ENCODE data around the gene ASB17.
"Not testable (repeated sequence)": the region's sequence is repeated elsewhere in the genome, so short reads cannot be mapped to it uniquely, and the experiment has no call there.

The ASB17 gene

DNA sequence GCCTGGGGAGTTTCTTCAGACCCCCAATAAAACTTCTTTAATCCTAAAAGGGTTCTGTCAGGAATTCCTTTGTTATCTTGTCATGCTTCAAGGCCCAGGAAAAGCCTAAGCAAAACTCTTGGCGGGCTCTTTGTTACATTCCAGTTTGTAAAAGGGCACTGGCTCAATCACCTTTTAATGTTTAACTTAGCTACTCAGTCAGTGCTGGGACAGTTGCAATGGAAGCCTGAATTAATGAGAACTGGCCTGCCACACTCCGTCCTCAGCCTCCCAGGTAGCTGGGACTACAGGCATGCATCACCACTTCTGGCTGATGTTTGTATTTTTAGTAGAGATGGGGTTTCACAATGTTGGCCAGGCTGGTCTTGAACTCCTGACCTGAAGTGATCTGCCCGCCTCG lies 21.3 kb upstream of the ASB17 start:
- no peak overlapping the region for H2BK120ac ChIP-seq (ENCODE audit: low read depth, low read length)
- H3K79me1 ChIP-seq (ENCODE audit: low read depth, low read length), result no peaks in the 10 kb centered on the region
- no peak overlapping the region for H3K9ac ChIP-seq (ENCODE audit: low read depth, low read length, poor library complexity)
- no peak overlapping the region for H2AK5ac ChIP-seq (ENCODE audit: low read depth, low read length)
- H3K4me1 ChIP-seq (ENCODE audit: control insufficient read depth in 2 of 2, insufficient read depth in 1 of 2, low read depth in 1 of 2, low read length in 2 of 2), result no peaks in the 10 kb centered on the region
- H3K14ac ChIP-seq (ENCODE audit: low read length), result no peak overlapping the region
- H2AFZ ChIP-seq (ENCODE audit: low read length), result no peak overlapping the region
- no peaks in the 10 kb centered on the region for H3K36me3 ChIP-seq (replicated peaks in 1 of 2; ENCODE audit: control insufficient read depth in 2 of 2, insufficient read depth in 2 of 2, low read length in 2 of 2)
- H3K18ac ChIP-seq (ENCODE audit: low read length), result no peak overlapping the region
- no peak overlapping the region for H2BK12ac ChIP-seq (ENCODE audit: low read length)
- no peak overlapping the region for H3K23ac ChIP-seq (ENCODE audit: low read depth, low read length, poor library complexity)
- H4K8ac ChIP-seq (ENCODE audit: low read depth, low read length), result no peak overlapping the region
- H2BK5ac ChIP-seq (ENCODE audit: low read length), result no peak overlapping the region
- no peak overlapping the region for H2BK15ac ChIP-seq (ENCODE audit: low read length)
- no peaks in the 10 kb centered on the region for H3K9me3 ChIP-seq (replicated peaks in 1 of 2; ENCODE audit: control insufficient read depth in 2 of 2, insufficient read depth in 1 of 2, low read depth in 1 of 2, low read length in 2 of 2)
- H3K27me3 ChIP-seq (ENCODE audit: control insufficient read depth in 3 of 3, insufficient read depth in 3 of 3, low read depth in 1 of 3, low read length in 3 of 3), result no peaks in the 10 kb centered on the region
- no peak for DNase-seq (ENCODE audit: low spot score)
- WGBS, 2 donors (ENCODE audit: extremely low coverage in 2 of 2, insufficient read length in 2 of 2, insufficient replicate concordance in 1 of 2), result no CpG with 5 or more reads among the region's 4 CpGs
- no peak overlapping the region for H3K4me2 ChIP-seq (ENCODE audit: insufficient read depth, low read length, poor library complexity, severe bottlenecking)
- no peak overlapping the region for H4K91ac ChIP-seq (ENCODE audit: low read depth, low read length, poor library complexity)
- no peak overlapping the region for H3K27ac ChIP-seq (replicated peaks; ENCODE audit: low read length)
- no peak overlapping the region for H3K4ac ChIP-seq (ENCODE audit: low read length)
- H3K4me3 ChIP-seq (ENCODE audit: low read length in 2 of 2), result no peak overlapping the region

DNA sequence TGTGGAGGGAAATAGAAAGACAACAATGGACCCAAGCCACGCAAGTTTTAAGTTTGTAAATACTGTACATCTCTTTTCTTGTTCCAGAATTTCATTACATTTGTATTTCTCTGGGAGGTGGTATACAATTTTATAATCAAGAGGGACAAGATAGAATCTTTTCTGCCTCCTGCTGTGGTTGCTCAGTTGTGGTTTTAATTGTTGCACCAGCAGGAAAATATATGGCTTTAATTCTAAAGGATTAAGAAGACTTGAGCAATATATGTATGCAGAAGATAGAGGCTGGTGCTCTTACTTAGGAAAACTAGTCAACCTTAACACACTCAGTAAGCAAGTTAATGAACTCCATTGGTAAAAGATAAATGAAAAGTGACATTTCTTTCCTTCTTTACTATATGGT lies 19.8 kb upstream of the ASB17 start:
- Histone ChIP-seq H3K23ac (ENCODE audit: low read depth, low read length, poor library complexity) (no peak overlapping the region), H3K9me3 (replicated peaks in 1 of 2; ENCODE audit: control insufficient read depth in 2 of 2, insufficient read depth in 1 of 2, low read depth in 1 of 2, low read length in 2 of 2) (no peaks in the 10 kb centered on the region), H3K9ac (ENCODE audit: low read depth, low read length, poor library complexity) (no peak overlapping the region), H2AK5ac (ENCODE audit: low read depth, low read length) (no peak overlapping the region), H3K27ac (replicated peaks; ENCODE audit: low read length) (no peak overlapping the region), H3K14ac (ENCODE audit: low read length) (no peak overlapping the region), H2AFZ (ENCODE audit: low read length) (no peak overlapping the region), H3K27me3 (ENCODE audit: control insufficient read depth in 3 of 3, insufficient read depth in 3 of 3, low read depth in 1 of 3, low read length in 3 of 3) (no peaks in the 10 kb centered on the region), H3K18ac (ENCODE audit: low read length) (no peak overlapping the region), H3K4me3 (ENCODE audit: low read length in 2 of 2) (no peak overlapping the region), H3K79me1 (ENCODE audit: low read depth, low read length) (no peaks in the 10 kb centered on the region), H3K4me1 (ENCODE audit: control insufficient read depth in 2 of 2, insufficient read depth in 1 of 2, low read depth in 1 of 2, low read length in 2 of 2) (no peaks in the 10 kb centered on the region), H4K91ac (ENCODE audit: low read depth, low read length, poor library complexity) (no peak overlapping the region), H3K4me2 (ENCODE audit: insufficient read depth, low read length, poor library complexity, severe bottlenecking) (no peak overlapping the region), H2BK12ac (ENCODE audit: low read length) (no peak overlapping the region), H2BK5ac (ENCODE audit: low read length) (no peak overlapping the region), H3K36me3 (replicated peaks in 1 of 2; ENCODE audit: control insufficient read depth in 2 of 2, insufficient read depth in 2 of 2, low read length in 2 of 2) (no peaks in the 10 kb centered on the region), H4K8ac (ENCODE audit: low read depth, low read length) (no peak overlapping the region), H2BK15ac (ENCODE audit: low read length) (no peak overlapping the region), H3K4ac (ENCODE audit: low read length) (no peak overlapping the region), H2BK120ac (ENCODE audit: low read depth, low read length) (no peak overlapping the region)
- no peak for DNase-seq (ENCODE audit: low spot score)
- WGBS, 2 donors (ENCODE audit: extremely low coverage in 2 of 2, insufficient read length in 2 of 2, insufficient replicate concordance in 1 of 2), result no CpG with 5 or more reads among the region's 1 CpG

DNA sequence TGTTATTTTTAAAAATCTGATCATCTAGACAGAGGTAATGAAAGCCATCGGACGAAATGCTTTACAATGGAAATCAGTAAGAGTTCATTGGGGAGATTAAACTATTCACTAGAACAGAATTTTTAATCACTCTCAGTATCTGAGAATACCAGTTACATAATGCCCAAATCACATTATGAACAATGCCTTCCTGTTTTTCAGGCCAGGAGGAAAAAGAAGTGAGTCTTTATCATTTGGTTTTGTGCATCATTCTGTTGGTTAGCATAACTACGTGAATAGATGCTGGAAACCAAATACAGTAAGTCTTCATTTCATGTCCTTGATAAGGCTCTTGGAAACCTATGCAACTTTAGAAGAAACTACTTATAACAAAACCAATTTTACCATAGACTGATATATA lies 18.0 kb upstream of the ASB17 start:
- no peak overlapping the region for H3K9ac ChIP-seq (ENCODE audit: low read depth, low read length, poor library complexity)
- H4K8ac ChIP-seq (ENCODE audit: low read depth, low read length), result no peak overlapping the region
- no peak overlapping the region for H2BK120ac ChIP-seq (ENCODE audit: low read depth, low read length)
- H3K36me3 ChIP-seq (replicated peaks in 1 of 2; ENCODE audit: control insufficient read depth in 2 of 2, insufficient read depth in 2 of 2, low read length in 2 of 2), result no peaks in the 10 kb centered on the region
- no peak overlapping the region for H3K23ac ChIP-seq (ENCODE audit: low read depth, low read length, poor library complexity)
- H3K18ac ChIP-seq (ENCODE audit: low read length), result no peak overlapping the region
- WGBS, 2 donors (ENCODE audit: extremely low coverage in 2 of 2, insufficient read length in 2 of 2, insufficient replicate concordance in 1 of 2), result no CpG with 5 or more reads among the region's 3 CpGs
- no peak overlapping the region for H2BK15ac ChIP-seq (ENCODE audit: low read length)
- H3K27me3 ChIP-seq (ENCODE audit: control insufficient read depth in 3 of 3, insufficient read depth in 3 of 3, low read depth in 1 of 3, low read length in 3 of 3), result no peaks in the 10 kb centered on the region
- H3K27ac ChIP-seq (replicated peaks; ENCODE audit: low read length), result no peak overlapping the region
- H2AK5ac ChIP-seq (ENCODE audit: low read depth, low read length), result no peak overlapping the region
- H3K4me3 ChIP-seq (ENCODE audit: low read length in 2 of 2), result no peak overlapping the region
- H2AFZ ChIP-seq (ENCODE audit: low read length), result no peak overlapping the region
- H3K79me1 ChIP-seq (ENCODE audit: low read depth, low read length), result no peaks in the 10 kb centered on the region
- DNase-seq (ENCODE audit: low spot score), result no peak
- H4K91ac ChIP-seq (ENCODE audit: low read depth, low read length, poor library complexity), result no peak overlapping the region
- no peak overlapping the region for H3K4ac ChIP-seq (ENCODE audit: low read length)
- no peaks in the 10 kb centered on the region for H3K4me1 ChIP-seq (ENCODE audit: control insufficient read depth in 2 of 2, insufficient read depth in 1 of 2, low read depth in 1 of 2, low read length in 2 of 2)
- no peak overlapping the region for H2BK12ac ChIP-seq (ENCODE audit: low read length)
- no peak overlapping the region for H2BK5ac ChIP-seq (ENCODE audit: low read length)
- H3K14ac ChIP-seq (ENCODE audit: low read length), result no peak overlapping the region
- no peaks in the 10 kb centered on the region for H3K9me3 ChIP-seq (replicated peaks in 1 of 2; ENCODE audit: control insufficient read depth in 2 of 2, insufficient read depth in 1 of 2, low read depth in 1 of 2, low read length in 2 of 2)
- H3K4me2 ChIP-seq (ENCODE audit: insufficient read depth, low read length, poor library complexity, severe bottlenecking), result no peak overlapping the region

DNA sequence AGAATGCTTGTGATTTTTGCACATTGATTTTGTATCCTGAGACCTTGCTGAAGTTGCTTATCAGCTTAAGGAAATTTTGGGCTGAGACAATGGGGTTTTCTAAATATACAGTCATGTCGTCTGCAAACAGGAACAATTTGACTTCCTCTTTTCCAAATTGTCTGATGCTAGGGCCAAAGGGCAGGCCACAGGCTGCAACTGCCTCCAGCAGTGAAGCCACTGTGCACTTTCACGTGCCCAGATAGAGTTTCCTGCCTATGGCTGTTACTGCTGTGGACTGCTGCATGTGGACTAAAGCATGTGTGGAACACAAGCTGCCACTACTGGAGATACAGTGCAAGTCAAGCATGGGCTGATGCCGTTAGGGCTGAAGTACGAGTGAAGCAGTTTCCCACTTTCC lies 10.8 kb upstream of the ASB17 start:
- not testable (repeated sequence) for H2BK12ac ChIP-seq (ENCODE audit: low read length); H3K23ac ChIP-seq (ENCODE audit: low read depth, low read length, poor library complexity); H3K4me1 ChIP-seq (ENCODE audit: control insufficient read depth in 2 of 2, insufficient read depth in 1 of 2, low read depth in 1 of 2, low read length in 2 of 2); H2BK120ac ChIP-seq (ENCODE audit: low read depth, low read length); H3K36me3 ChIP-seq (replicated peaks in 1 of 2; ENCODE audit: control insufficient read depth in 2 of 2, insufficient read depth in 2 of 2, low read length in 2 of 2); H3K9me3 ChIP-seq (replicated peaks in 1 of 2; ENCODE audit: control insufficient read depth in 2 of 2, insufficient read depth in 1 of 2, low read depth in 1 of 2, low read length in 2 of 2); H2BK15ac ChIP-seq (ENCODE audit: low read length); H3K4me3 ChIP-seq (ENCODE audit: low read length in 2 of 2); H3K4me2 ChIP-seq (ENCODE audit: insufficient read depth, low read length, poor library complexity, severe bottlenecking); DNase-seq (ENCODE audit: low spot score); H3K14ac ChIP-seq (ENCODE audit: low read length); H3K4ac ChIP-seq (ENCODE audit: low read length); H3K79me1 ChIP-seq (ENCODE audit: low read depth, low read length); H3K27me3 ChIP-seq (ENCODE audit: control insufficient read depth in 3 of 3, insufficient read depth in 3 of 3, low read depth in 1 of 3, low read length in 3 of 3); H3K18ac ChIP-seq (ENCODE audit: low read length); H4K91ac ChIP-seq (ENCODE audit: low read depth, low read length, poor library complexity); H2AK5ac ChIP-seq (ENCODE audit: low read depth, low read length); H2AFZ ChIP-seq (ENCODE audit: low read length); H3K9ac ChIP-seq (ENCODE audit: low read depth, low read length, poor library complexity); H2BK5ac ChIP-seq (ENCODE audit: low read length); H4K8ac ChIP-seq (ENCODE audit: low read depth, low read length); H3K27ac ChIP-seq (replicated peaks; ENCODE audit: low read length)
- no CpG with 5 or more reads among the region's 4 CpGs for WGBS, 2 donors (ENCODE audit: extremely low coverage in 2 of 2, insufficient read length in 2 of 2, insufficient replicate concordance in 1 of 2)
